Cardiac muscle cell (in vitro differentiated cells and primary cell): ENCODE measurements around the gene RASAL2. TPM values are rescaled to one million over a fixed set of nuclear protein-coding genes. Genes with fewer than 3 reads are reported as not detected.
A peak's percentile ranks its signal among the peaks of the same experiment; 100 is the strongest.

Source experiments
- DNase-seq, 2 donors: peaks; one replicate each; pipeline versions ENCODE4 v3.0.0 to v3.0.0-alpha.2; 2010 to 2017; ENCODE audit warnings: low read depth in 1 of 2, low spot score in 1 of 2
- H3K27ac ChIP-seq: fragments of 200-600 bp; sonication (generic); 2 replicates; pipeline ENCODE4 v1.5.1; 2016
- H3K27me3 ChIP-seq: fragments of 200-600 bp; sonication (generic); 2 replicates; pipeline ENCODE4 v1.6.0; 2016; ENCODE audit warnings: control low read depth
- H3K36me3 ChIP-seq: fragments of 200-600 bp; sonication (generic); 2 replicates; pipeline ENCODE4 v1.5.1; 2016; ENCODE audit warnings: control low read depth
- H3K4me1 ChIP-seq: fragments of 200-600 bp; sonication (generic); 2 replicates; pipeline ENCODE4 v1.8.1; 2017; ENCODE audit warnings: low read depth, mild to moderate bottlenecking, mixed run types
- H3K4me3 ChIP-seq: fragments of 200-600 bp; sonication (generic); 2 replicates; pipeline ENCODE4 v1.5.1; 2016; ENCODE audit warnings: mild to moderate bottlenecking
- H3K9me3 ChIP-seq: fragments of 200-600 bp; sonication (generic); 2 replicates; pipeline ENCODE4 v1.5.1; 2017; ENCODE audit warnings: low read depth, mild to moderate bottlenecking, control low read depth
- CTCF ChIP-seq: IDR thresholded peaks from 2 replicates; pipeline ENCODE4 v1.5.1; 2012; ENCODE audit warnings: low read depth, mild to moderate bottlenecking, low read length
- polyA plus RNA-seq: library from polyadenylated mRNA; unstranded; fragments of >200 nt; fragmentation: Nextera tagmentation; extraction: Ambion mirVana; gene quantifications from 2 replicates; pipeline ENCODE4 v1.2.1, GENCODE V29; 2016
- total RNA-seq: library from RNA; depleted of rRNA; stranded (reverse); fragments of >200 nt; gene quantifications from 2 replicates; pipeline ENCODE4 v1.2.3, GENCODE V29; 2016

Gene RASAL2
- total and polyA plus RNA-seq, 2 experiments from 2014 or later, result 11.2 to 35.3 TPM

GRCh38 chr1:178065250-178065649 lies 28.7 kb upstream of the RASAL2 start:
- no peaks in the 10 kb centered on the region for H3K9me3 ChIP-seq
- H3K36me3 ChIP-seq, result no peaks in the 10 kb centered on the region
- no peak for DNase-seq
- peaks cover 7% of the 10 kb centered on the region for H3K4me1 ChIP-seq
- H3K27ac ChIP-seq, result no peak overlapping the region
- H3K27me3 ChIP-seq, result no peaks in the 10 kb centered on the region
- TF ChIP-seq CTCF, result no peak
- no peak overlapping the region for H3K4me3 ChIP-seq

GRCh38 chr1:178066296-178066907 lies 27.5 kb upstream of the RASAL2 start:
- no peak for TF ChIP-seq CTCF
- H3K27me3 ChIP-seq, result no peaks in the 10 kb centered on the region
- peaks cover under 1% of the 10 kb centered on the region for H3K4me1 ChIP-seq
- H3K9me3 ChIP-seq, result no peaks in the 10 kb centered on the region
- H3K27ac ChIP-seq, result no peak overlapping the region
- no peak for DNase-seq
- H3K4me3 ChIP-seq, result no peak overlapping the region
- H3K36me3 ChIP-seq, result no peaks in the 10 kb centered on the region

- Histone ChIP-seq H3K27ac (no peak overlapping the region), H3K4me1 (no peaks in the 10 kb centered on the region), H3K27me3 (no peaks in the 10 kb centered on the region), H3K36me3 (no peaks in the 10 kb centered on the region), H3K4me3 (no peak overlapping the region), H3K9me3 (no peaks in the 10 kb centered on the region)
- TF ChIP-seq CTCF, result no peak
- peak in 1 of 2 donors; percentile 59 for DNase-seq
These were observed 26.8 kb upstream of the RASAL2 start for GRCh38 chr1:178066908-178067614.

- DNase-seq, result no peak
- Histone ChIP-seq H3K27me3 (no peaks in the 10 kb centered on the region), H3K4me3 (no peak overlapping the region), H3K27ac (no peak overlapping the region), H3K9me3 (no peaks in the 10 kb centered on the region), H3K4me1 (no peaks in the 10 kb centered on the region), H3K36me3 (no peaks in the 10 kb centered on the region)
- TF ChIP-seq CTCF, result no peak
These were observed 22.1 kb upstream of the RASAL2 start for GRCh38 chr1:178071811-178072210.

GRCh38 chr1:178072326-178072725 lies 21.6 kb upstream of the RASAL2 start:
- Histone ChIP-seq H3K9me3 (no peaks in the 10 kb centered on the region), H3K4me1 (no peaks in the 10 kb centered on the region), H3K4me3 (no peak overlapping the region), H3K36me3 (no peaks in the 10 kb centered on the region), H3K27ac (no peak overlapping the region), H3K27me3 (no peaks in the 10 kb centered on the region)
- TF ChIP-seq CTCF, result no peak
- no peak for DNase-seq
